HG03520 (cell line): ENCODE results near the gene RBFOX1.

Source experiments
- ATAC-seq: cut with Tn5 transposase; IDR thresholded peaks from one replicate; pipeline ENCODE4 v1.9.1; 2021; ENCODE audit warnings: mild to moderate bottlenecking, moderate library complexity; ENCODE audit not compliant: unreplicated experiment

Gene RBFOX1

DNA sequence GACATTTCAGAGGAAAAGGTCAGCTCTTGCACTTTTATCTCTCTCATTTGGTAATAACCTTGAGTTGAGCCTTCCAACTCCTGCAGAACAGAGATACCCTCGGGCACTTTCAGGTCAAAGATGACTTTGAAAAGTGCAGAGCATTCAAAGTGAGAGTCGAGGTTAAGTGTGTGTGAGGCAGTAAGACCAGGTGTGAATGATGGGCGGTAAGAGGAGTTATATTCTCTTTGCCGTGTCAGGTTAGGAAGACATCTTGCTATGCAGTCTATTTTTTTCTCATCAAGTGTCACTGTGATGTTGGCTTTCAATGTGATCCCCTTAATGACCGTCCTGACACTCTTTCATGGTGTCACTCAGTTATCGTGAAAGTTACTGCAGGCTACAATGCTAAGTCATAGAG, 248.5 kb downstream of the RBFOX1 start:
- no peak for ATAC-seq

DNA sequence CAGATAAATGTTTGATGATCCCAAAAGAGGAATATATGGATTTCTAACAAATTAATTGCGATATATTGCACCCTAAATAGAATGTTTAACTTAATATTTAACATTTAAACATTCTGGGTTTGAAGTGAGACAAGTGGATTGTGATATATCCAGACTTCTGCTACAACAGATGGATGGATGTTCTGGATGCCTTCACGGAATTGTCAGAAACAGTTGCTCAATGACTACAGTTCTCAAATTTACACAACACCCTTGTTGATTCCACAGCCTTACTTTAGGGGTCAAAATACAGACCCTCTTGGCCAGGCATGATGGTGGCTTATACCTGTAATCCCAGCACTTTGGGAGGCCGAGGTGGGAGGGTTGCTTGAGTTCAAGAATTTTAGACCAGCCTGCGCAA, 250.8 kb downstream of the RBFOX1 start:
- ATAC-seq: no peak

DNA sequence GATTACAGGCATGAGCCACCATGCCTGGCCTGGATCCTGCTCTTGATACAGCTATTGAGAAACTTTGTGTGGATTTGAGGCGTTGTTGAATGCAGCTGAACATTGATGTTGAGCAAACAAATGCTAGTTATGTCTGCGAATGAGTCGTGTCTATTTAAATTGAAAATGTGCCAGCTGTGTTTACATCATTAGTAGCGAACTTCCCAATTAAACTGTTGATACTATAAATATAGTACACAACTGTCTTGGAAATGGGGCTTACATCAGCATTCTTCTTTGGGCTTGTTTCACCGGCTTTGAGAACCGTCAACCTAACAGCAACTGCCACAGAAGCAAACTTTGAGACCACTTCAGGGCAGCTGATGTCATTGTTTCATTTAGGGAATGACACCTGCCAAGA, 251.9 kb downstream of the RBFOX1 start:
- no peak for ATAC-seq

DNA sequence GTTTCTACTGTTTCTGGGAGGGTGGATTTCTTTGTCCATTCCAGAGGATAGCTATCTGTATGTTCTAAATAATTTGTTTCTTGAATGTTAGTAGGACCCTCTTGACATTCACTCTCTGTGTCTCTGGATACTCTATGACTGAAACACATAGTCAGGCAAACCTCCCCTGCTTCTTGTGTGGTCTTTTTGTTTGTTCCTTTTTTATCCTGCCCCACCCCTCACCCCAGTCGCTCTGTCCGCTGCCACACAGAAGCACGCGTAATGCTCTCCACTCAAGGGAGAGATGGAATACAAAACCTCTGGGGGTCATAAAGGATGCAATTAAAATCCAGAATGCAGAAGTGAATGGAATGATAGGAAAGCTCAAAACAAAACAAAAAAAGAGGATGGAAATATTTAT, 253.1 kb downstream of the RBFOX1 start:
- ATAC-seq: no peak

DNA sequence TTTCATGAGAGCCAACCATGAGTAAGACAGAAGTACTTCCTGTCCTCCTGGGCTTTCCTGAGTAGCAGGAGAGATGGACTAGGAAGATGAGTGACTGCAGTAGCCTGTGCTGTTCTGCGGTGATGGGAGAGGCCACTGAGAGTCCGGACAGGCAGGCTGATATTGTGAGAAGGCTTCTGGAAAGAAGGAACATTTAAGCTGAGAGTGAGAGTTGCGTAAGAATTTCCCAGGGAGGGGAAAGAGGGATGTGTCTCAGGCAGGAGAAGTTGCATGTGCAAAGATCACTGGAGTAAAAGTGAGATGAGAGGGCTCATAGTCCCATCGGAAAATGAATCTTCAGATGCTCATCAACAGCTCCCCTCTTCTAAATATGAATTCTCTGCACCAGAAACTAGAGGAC, 258.3 kb downstream of the RBFOX1 start:
- no peak for ATAC-seq

DNA sequence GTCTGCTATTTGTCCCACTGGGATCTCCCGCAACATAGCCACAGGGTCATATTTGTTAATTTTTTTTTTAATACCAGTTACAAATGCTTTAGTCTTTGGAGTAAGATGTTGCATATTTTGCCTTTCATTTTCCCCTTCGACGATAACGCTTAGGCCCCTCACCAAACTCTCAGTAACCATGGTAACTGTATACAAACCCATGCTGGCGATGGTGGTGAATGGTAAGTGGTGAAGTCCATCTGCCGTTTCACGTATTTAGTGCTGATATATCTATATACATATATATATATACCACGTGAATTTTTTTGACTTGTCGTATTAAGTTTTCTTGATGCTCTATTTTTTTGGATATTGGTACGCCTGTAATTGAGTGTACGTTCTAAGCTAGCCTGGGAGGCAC, 263.7 kb downstream of the RBFOX1 start:
- no peak for ATAC-seq

DNA sequence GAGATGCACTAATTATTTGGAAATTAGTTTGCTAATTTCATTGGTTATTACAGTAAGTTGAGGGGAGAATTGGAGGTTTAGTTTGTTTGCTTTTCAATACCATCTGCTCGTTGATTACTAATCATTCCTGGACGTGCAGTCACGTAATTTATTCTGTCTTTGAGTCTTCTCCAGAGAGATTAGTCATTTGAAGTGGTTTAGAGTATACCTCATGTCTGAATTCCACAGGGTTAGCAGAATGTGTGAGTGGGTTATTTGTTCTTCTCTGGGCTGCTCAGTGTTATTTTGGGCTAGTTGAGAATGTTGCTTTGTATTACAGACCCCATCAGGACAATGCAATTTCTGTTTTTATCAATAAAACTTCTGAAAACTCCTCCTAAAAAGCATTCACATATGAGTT, 265.0 kb downstream of the RBFOX1 start:
- no peak for ATAC-seq

DNA sequence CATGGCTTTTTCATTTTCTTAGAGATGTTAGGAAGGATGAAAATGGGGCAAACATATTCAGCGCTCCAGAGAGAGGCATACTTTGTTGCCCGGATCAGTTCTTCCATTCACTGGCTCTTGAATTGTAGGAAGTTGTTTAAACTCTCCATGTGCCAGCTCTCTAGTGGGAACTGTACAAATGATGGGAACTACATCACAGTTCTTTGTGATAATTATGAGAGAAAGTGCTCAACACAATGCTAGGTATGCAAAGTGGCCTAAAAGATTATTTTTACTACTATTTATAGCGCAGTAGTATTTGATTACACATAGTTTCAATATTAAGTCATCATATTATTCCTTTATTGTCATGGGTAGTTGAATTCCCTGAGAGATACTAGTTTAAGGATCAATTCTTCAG, 268.5 kb downstream of the RBFOX1 start:
- no peak for ATAC-seq

DNA sequence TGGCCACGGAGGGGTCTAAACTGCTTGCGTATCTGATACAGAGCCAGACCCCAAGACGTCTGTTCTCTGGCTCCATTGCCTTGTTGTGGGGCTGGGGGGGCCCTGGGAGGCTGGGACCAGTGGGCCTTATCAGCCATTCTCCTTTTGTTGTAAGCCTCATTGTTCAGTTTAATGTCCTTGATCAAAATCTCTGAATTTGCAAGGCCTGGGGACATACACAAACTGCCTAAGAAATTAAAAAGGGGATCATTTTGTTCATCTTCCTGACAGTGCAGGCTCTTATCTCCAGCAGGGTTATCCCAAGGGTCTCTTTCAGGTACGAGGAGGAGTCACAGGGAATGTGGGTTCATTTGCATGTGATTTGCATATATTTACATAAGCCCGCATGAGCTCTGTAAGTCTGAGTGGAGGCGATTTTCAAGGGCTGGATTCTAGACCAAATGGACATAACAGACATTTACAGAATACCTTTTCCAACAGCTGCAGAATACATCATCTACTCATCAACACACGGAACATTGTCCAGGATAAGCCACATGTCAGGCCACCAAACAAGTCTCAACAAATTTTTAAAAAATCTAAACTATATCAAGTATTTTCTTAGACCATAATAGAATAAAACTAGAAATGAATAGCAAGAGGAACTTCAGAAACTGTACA, 269.8 kb downstream of the RBFOX1 start:
- ATAC-seq: no peak

DNA sequence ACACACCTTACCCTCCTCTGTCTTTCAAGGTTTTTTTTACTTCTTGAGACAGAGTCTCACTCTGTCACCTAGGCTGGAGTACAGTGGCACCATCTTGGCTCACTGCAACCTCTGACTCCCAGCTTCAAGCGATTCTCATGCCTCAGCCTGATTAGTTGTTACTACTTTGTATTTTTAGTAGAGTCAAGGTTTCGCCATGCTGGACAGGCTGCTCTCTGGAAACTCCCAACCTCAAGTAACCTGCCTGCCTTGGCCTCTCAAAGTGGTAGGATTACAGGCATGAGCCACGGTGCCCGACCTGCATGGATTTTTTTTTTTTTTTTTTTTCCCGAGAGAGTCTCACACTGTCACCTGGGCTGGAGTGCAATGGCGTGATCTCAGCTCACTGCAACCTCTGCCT, 273.2 kb downstream of the RBFOX1 start:
- no peak for ATAC-seq

DNA sequence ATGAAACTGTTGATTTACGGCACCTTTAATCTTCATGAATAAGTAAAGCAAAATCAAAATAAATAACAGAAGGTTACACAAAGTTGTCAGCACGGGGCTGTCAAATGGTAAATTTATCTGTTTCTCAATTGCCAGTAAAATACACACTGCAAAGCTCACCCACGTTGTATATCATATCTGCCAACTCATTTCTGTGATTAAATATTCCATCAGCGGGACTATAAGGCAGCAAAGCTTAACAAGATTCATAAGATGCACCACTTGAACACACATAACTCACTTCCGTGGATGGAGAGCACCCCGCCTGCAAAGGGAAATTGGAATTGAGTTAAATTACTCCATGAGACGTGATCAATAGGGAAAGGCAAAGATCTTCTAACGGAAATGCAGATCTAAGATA, 280.0 kb downstream of the RBFOX1 start:
- no peak for ATAC-seq

DNA sequence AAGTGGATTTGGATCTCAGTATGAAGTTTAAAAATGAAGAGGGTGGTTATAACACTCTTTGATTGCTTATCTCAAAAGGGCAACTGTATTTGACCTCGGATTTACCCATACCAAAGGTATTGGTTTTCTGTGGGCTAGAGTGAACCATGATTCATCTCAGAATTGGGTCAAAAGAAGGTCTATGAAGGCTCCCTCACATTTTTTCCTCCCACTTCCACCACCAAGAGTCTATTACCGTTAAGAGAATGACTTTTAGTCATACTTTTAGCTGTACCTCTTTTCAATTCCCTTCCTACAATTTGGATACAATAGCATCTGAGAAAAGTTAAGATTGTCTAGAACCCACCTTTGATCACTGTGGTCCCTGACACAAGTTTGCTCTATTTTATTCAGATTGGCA, 280.9 kb downstream of the RBFOX1 start:
- no peak for ATAC-seq

DNA sequence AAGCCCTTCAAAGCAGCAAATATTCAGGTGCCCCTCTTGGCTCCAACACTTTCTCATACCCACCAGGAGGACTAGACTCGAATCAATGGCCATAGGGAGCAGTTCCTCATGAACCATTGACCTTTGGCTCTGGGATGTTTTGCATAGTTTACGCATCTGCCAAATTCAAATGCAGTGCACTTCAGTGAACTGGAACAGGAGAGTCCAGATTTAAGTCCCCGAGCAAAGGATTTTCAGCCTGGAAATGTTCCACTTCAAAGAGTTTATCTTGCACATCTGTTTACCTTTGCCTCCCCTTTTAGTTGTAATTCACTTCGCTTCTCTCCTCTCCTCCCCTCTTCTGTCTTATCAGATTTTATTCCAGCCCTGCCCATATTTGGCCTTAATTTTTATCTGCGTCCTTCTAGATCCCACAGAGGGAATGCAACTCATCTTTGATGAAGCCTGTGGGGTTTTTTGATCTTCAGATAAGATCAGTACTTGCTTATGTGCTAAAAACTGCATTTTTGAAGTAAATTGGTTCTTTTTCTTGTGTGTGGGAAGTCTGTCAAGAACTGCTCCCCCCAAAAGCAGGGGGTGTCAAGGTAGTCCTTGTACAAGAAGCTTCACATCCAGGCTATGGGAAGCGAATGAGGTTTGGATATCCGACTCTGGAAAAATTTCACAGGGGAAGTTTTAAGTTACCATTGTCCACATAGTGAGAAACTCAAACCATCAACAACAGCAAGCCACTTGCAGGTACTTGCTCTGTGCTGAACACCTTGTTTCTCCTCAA, 281.6 kb downstream of the RBFOX1 start:
- ATAC-seq: no peak

DNA sequence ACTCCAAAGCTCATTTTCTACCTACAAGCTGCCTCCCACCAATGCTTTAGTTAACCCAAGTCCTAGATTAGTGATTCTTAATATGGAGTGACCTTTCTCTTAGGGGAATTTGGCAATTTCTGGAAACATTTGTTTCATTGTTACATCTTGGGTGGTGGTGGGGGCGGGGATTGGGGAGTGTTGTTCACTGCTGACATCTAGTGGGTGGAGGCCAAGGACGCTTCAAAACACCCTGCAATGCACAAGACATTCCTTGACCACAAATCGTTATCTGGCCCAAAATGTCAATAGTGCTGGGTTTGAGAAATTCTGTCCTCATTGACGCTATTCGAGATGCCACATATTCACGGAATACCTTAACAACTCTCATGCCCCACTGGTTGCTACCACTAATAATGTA, 282.9 kb downstream of the RBFOX1 start:
- no peak for ATAC-seq

DNA sequence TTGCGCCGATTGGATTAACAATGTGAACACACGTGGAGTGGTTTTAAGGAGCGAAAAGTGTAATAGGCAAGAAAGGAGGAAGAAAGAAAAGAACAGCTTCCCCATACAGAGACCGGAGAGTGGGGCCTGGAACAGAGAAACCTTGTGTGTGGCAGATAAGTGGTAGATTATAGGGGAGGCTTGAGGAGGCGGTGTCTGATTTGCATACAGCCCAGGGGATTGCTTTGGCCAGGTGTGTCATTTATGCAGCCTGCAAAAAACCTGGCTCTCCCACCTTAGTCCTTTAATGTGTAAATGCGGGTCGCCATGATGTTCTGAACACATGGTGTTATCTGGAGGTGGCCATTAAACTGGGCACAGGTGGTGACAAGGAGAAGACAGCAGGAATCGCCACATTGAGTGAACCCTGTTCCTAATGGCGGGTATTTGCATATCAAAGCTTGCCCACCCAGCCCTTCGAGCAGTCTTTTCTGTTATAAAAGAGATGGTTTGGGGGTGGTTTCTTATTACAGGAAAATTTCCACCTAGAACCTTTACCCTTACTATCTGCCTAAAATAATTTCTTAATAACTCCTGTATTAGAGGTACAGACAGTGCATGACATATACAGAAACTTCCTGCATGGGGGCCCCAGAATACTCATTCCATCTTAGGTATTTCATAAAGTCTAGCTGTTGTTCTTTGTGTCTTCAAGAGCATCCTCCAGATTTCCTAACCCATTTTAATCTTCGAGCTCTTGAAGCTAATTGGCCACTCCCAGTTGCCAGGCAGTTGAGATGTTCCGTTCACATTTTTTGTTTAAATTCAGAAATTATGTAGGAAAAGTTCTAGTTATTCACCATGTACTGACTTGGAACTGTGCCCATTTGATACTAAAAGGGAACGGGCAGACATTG, 292.5 kb downstream of the RBFOX1 start:
- no peak for ATAC-seq

DNA sequence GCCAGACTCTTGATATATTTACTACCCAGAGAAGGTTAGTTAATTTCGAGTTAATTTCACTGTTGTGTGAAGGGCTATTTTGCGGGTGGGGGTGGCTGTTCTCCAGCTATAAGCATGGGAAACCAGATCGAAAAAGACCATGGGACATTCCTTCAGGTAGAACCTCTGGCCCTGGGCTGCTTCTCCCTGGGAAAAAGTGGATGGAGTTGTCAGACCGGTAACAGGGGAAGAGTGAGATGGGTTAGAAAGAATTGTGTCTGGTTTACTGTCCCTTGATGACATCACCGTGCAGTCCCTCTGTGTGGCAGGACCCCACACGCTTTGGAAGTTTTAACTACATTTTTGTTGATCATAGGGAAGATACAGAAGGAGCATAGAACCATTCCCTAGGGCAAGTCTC, 296.3 kb downstream of the RBFOX1 start:
- no peak for ATAC-seq

DNA sequence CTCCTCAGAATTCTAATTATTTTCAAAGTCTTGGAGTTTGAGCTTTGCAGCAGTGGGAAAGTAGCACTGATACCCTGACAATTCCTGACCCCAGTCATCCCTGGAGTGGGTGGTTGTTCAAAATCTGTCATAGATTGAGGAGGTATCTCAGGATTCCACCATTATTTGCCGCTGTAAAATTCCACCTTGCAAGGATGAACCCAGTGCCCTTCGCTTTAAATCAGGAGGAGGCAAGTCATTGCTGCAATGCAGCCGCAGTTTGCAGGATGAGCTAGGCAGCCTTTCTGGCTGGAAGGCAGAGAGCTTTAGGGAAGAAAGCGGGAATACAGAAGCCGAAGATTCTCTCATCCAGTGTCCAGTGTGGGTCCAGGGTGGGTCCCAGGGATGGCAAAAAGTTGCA, 296.9 kb downstream of the RBFOX1 start:
- ATAC-seq: no peak

DNA sequence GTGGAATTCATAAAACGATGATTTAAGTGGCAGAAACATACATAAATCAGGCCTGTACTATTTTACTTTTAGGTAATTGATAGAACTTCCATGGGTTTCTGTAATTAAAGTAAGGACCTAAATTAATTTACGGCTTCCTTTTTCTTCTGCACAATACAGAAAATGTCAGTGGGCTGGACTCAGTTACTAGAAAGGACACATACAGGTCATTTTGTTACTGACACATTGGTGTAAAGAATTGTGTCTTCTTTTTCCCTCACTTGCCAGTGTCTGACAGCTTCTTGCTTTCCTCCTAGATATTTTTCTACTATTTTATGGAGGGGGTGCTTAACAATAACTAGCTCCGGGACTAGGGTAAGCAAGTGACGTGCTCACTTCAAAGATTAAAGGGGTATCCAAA, 304.8 kb downstream of the RBFOX1 start:
- ATAC-seq: no peak

DNA sequence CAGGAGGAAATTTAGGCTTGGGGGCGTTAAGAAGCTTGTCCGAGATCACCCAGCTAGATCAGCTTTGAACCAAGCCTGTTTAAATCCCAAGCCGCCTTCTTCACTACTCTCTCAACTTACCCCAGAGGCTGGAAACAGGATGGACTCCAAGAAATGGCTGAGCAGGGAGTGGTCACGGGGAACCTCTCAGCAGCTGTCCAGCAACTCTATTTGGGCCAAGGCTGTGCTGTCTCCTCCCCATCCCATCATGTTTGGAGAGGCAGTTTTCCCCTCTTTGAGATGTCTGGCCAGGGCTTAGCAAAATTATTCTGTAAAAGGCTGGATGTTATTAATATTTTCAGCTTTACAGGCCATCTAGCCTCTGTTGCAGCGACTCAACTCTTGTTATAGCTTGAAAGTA, 305.7 kb downstream of the RBFOX1 start:
- no peak for ATAC-seq

DNA sequence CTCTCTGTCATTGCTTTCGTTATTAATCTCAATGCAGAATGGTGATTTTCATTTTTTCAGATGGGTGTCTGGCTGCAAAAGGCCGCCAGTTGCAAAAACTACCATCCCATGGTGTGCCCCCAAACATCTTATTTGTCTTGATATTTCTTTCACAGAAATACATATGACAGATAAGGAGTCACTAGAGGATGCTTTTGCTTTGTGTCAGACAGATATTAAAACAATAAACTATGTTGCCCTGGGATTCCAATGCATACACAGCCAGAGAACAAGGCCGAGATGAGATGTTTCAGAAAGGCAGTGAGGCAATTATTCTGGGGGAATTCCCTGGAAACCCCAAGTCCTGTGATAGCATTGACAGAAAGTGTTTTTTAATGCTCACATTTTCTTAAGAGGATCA, 307.7 kb downstream of the RBFOX1 start:
- no peak for ATAC-seq

DNA sequence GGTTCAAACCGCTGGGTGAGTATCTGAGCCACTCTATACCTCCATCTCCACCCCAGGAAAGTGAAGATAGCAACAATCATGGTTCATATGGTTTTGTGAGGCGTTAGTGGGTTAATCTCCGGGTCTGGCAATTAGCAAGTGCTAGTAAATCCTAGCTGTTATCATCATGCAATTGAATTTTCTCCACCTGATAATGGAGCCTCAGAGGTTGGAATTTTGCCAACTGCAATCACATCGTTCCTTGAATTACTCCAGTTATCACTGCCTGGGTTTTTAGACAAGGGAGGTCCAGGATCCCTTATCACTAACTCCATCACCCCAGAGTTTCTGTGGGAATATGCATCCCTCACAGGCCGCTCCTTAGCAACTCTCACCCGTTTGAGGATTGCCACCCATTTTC, 311.5 kb downstream of the RBFOX1 start:
- no peak for ATAC-seq

DNA sequence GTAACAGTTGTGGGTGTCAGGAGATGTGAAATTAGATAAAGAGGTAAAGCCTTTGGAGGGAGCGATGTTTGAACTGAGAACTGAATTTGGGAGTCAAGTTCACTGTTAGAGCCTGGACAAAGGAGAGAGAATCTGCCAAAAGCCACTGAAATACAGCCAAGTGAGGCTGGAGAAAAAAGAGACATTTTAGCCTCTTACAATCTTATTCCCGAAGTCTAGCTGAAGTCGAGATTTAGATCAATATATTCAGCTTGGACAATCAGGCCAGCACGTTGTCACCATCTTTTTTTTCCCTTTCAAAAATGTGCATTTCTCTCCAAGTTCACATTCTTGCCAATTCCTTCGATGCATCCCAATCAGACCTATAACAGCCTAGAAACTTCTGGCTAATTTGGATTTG, 312.2 kb downstream of the RBFOX1 start:
- no peak for ATAC-seq
